Esophagus mucosa (tissue), 1 donor: ENCODE results near the gene CREBRF. TPM values are rescaled to one million over a fixed set of nuclear protein-coding genes. Genes with fewer than 3 reads are reported as not detected.
"Not testable (repeated sequence)": the region's sequence is repeated elsewhere in the genome, so short reads cannot be mapped to it uniquely, and the experiment has no call there.

Experiments used
- ATAC-seq: fragments of 200-7000 bp; cut with Tn5 transposase; one replicate; pipeline ENCODE4 v1.9.1; 2020
- total RNA-seq: library from RNA; stranded (reverse); gene quantifications from one replicate; pipeline ENCODE4 v1.2.4, GENCODE V29; 2023
- donor health status: DM: yes; HTN: yes; CAD: no.

Gene CREBRF
- total RNA-seq: 6.5 TPM

- peak; percentile 95 for ATAC-seq
Measured at GRCh38 chr5:173055983-173056782, at the start of gene CREBRF. TSS of gene CREBRF (plus strand) at chr5:173056352. CDS start at chr5:173080776, 24,424 bp downstream.

GRCh38 chr5:173010021-173010420 is 46.1 kb upstream of the CREBRF start:
- no peak for ATAC-seq

GRCh38 chr5:173010547-173011464 is 45.3 kb upstream of the CREBRF start:
- no peak for ATAC-seq

GRCh38 chr5:173011566-173011965 is 44.6 kb upstream of the CREBRF start:
- ATAC-seq: no peak

- no peak for ATAC-seq
Measured at GRCh38 chr5:173012882-173013281, 43.3 kb upstream of the CREBRF start.

GRCh38 chr5:173014671-173015070 is 41.5 kb upstream of the CREBRF start:
- no peak for ATAC-seq

GRCh38 chr5:173015192-173015591 is 41.0 kb upstream of the CREBRF start:
- no peak for ATAC-seq

GRCh38 chr5:173015598-173016455 is 40.3 kb upstream of the CREBRF start:
- no peak for ATAC-seq

- ATAC-seq: peak; percentile 37
Measured at GRCh38 chr5:173016598-173017046, 39.5 kb upstream of the CREBRF start.

- ATAC-seq: not testable (repeated sequence)
Measured at GRCh38 chr5:173017087-173017486, 39.1 kb upstream of the CREBRF start.

- ATAC-seq: no peak
Measured at GRCh38 chr5:173018358-173018757, 37.8 kb upstream of the CREBRF start.

- no peak for ATAC-seq
Measured at GRCh38 chr5:173020154-173020581, 36.0 kb upstream of the CREBRF start.

GRCh38 chr5:173020643-173021042 is 35.5 kb upstream of the CREBRF start:
- no peak for ATAC-seq

- ATAC-seq: no peak
Measured at GRCh38 chr5:173025651-173026050, 30.5 kb upstream of the CREBRF start.

- no peak for ATAC-seq
Measured at GRCh38 chr5:173027905-173028304, 28.2 kb upstream of the CREBRF start.

GRCh38 chr5:173028811-173029327 is 27.3 kb upstream of the CREBRF start:
- ATAC-seq: no peak

GRCh38 chr5:173029499-173029921 is 26.6 kb upstream of the CREBRF start:
- no peak for ATAC-seq

- ATAC-seq: not testable (repeated sequence)
Measured at GRCh38 chr5:173032096-173032495, 24.1 kb upstream of the CREBRF start.

- ATAC-seq: no peak
Measured at GRCh38 chr5:173032730-173033129, 23.4 kb upstream of the CREBRF start.

GRCh38 chr5:173033923-173034322 is 22.2 kb upstream of the CREBRF start:
- ATAC-seq: no peak

GRCh38 chr5:173035904-173036707 is 20.0 kb upstream of the CREBRF start:
- no peak for ATAC-seq
